ENCODE data around the gene HSF2. TPM values are rescaled to one million over a fixed set of nuclear protein-coding genes. Genes with fewer than 3 reads are reported as not detected.

HSF2 gene
- total RNA-seq, 1 experiment from 2014 or later = 12.3 TPM

DNA sequence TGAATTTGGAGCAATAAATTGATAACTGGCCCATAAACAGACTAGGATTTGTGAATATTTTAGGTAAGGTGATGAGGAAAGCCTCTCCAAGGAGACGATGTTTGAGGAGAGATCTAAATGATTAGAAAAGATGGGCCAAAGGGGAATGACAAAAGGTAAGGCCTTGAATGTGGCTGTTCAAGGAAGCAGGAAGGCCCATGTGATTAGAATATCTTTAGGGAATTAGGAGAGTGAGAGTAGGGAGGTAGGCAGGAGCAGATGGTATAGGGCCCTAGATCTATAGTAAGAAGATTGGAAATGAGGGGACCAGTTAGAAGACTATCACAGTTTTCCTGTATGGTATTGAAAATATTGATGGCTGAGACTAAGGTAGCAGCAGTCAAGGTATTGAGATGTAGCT is 6.7 kb downstream of the HSF2 start:
- Histone ChIP-seq H3K27me3 (replicated peaks; ENCODE audit: control insufficient read depth, insufficient read depth, low read length) (no peaks in the 10 kb centered on the region), H3K4me3 (ENCODE audit: low read depth, low read length) (no peak overlapping the region), H3K9me3 (no peaks in the 10 kb centered on the region), H3K36me3 (ENCODE audit: control insufficient read depth, insufficient read depth, low read length) (no peaks in the 10 kb centered on the region), H3K4me1 (0 out of 2 replicates have a peak, but pooled peaks cover under 1% of the 10 kb centered on the region)
- no TSS peak for BruUV-seq (replicated peaks)
- ChIA-PET POLR2A (no interaction called here), CTCF (no interaction called here)
- intact Hi-C loops (cut with micrococcal nuclease; ENCODE audit: unreplicated experiment) = no loop called here
- H3K27me3 Mint-ChIP-seq (ENCODE audit: insufficient read depth, unreplicated experiment) = no peaks in the 10 kb centered on the region
- H3K9me3 Mint-ChIP-seq (ENCODE audit: unreplicated experiment) = no peaks in the 10 kb centered on the region
- peaks cover 2% of the 10 kb centered on the region for H3K36me3 Mint-ChIP-seq (ENCODE audit: insufficient read depth, unreplicated experiment)
- TF ChIP-seq, protein P1, sequence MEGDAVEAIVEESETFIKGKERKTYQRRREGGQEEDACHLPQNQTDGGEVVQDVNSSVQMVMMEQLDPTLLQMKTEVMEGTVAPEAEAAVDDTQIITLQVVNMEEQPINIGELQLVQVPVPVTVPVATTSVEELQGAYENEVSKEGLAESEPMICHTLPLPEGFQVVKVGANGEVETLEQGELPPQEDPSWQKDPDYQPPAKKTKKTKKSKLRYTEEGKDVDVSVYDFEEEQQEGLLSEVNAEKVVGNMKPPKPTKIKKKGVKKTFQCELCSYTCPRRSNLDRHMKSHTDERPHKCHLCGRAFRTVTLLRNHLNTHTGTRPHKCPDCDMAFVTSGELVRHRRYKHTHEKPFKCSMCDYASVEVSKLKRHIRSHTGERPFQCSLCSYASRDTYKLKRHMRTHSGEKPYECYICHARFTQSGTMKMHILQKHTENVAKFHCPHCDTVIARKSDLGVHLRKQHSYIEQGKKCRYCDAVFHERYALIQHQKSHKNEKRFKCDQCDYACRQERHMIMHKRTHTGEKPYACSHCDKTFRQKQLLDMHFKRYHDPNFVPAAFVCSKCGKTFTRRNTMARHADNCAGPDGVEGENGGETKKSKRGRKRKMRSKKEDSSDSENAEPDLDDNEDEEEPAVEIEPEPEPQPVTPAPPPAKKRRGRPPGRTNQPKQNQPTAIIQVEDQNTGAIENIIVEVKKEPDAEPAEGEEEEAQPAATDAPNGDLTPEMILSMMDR (IDR thresholded peaks at IDR 0.05; ENCODE audit: insufficient read depth in 1 of 2, low read depth in 1 of 2, low read length in 1 of 2, severe bottlenecking in 1 of 2, unreplicated experiment in 1 of 2) = no peak
- no peak overlapping the region for H3K4me3 Mint-ChIP-seq (ENCODE audit: unreplicated experiment)
- H3K27ac Mint-ChIP-seq (ENCODE audit: unreplicated experiment) = peak overlapping the region; percentile 34
- no peak for DNase-seq
- H3K4me1 Mint-ChIP-seq (ENCODE audit: low read depth, unreplicated experiment) = peaks cover under 1% of the 10 kb centered on the region

DNA sequence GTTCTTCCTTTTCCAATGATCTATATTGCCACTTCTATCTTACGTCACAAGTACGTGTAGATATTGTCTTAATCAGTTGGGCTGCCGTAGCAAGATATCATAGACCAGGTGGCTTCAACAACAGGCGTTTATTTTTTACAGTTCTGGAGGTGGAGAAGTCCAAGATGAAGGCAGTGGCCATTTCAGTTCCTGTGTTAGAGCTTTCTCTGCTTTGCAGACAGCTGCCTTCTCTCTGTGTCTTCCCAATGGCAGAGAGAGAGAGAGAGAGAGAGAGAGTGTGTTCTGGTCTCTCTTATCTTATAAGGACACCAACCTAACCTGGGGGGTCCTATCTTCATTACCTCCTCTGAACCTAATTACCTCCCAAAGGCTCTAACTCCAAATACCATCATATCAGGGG is 8.3 kb downstream of the HSF2 start:
- no peaks in the 10 kb centered on the region for H3K27me3 Mint-ChIP-seq (ENCODE audit: insufficient read depth, unreplicated experiment)
- no peaks in the 10 kb centered on the region for H3K27me3 ChIP-seq (replicated peaks; ENCODE audit: control insufficient read depth, insufficient read depth, low read length)
- peaks cover 11% of the 10 kb centered on the region for H3K36me3 Mint-ChIP-seq (ENCODE audit: insufficient read depth, unreplicated experiment)
- H3K4me1 Mint-ChIP-seq (ENCODE audit: low read depth, unreplicated experiment) = no peaks in the 10 kb centered on the region
- H3K9me3 Mint-ChIP-seq (ENCODE audit: unreplicated experiment) = no peaks in the 10 kb centered on the region
- TF ChIP-seq, protein P1 (IDR thresholded peaks at IDR 0.05; ENCODE audit: insufficient read depth in 1 of 2, low read depth in 1 of 2, low read length in 1 of 2, severe bottlenecking in 1 of 2, unreplicated experiment in 1 of 2) = no peak
- H3K36me3 ChIP-seq (ENCODE audit: control insufficient read depth, insufficient read depth, low read length) = no peaks in the 10 kb centered on the region
- H3K9me3 ChIP-seq = no peaks in the 10 kb centered on the region
- H3K27ac Mint-ChIP-seq (ENCODE audit: unreplicated experiment) = no peak overlapping the region
- H3K4me1 ChIP-seq = no peaks in the 10 kb centered on the region
- ChIA-PET CTCF (no interaction called here), POLR2A (interaction anchor here (0.7 kb wide), 1 partner anchor 14 kb away, joined by 5 read pairs; no protein-coding TSS in a partner anchor)
- no peak overlapping the region for H3K4me3 ChIP-seq (ENCODE audit: low read depth, low read length)
- BruUV-seq (replicated peaks) = no TSS peak
- intact Hi-C loops (cut with micrococcal nuclease; ENCODE audit: unreplicated experiment) = no loop called here
- no peak for DNase-seq
- no peak overlapping the region for H3K4me3 Mint-ChIP-seq (ENCODE audit: unreplicated experiment)

DNA sequence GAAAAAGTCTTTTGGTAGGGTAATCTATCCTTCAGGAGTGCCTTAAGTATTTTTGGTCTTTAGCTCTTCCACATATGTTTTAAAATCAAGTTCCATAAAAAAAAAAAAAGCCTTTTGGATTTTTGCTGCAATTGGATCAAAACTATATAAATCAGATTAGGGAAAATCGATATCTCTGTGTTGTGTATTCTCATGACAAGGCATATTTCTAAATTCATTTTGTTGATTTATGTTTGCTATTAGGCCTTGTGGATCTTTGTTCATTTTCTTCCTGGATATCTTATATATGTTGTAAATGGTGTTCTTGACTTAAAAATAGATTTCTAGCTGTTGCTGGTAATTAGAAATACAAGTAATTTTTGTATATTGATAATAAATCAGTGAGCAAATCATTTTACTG is 8.8 kb downstream of the HSF2 start:
- Mint-ChIP-seq H3K36me3 (ENCODE audit: insufficient read depth, unreplicated experiment) (peaks cover 12% of the 10 kb centered on the region), H3K4me3 (ENCODE audit: unreplicated experiment) (no peak overlapping the region), H3K4me1 (ENCODE audit: low read depth, unreplicated experiment) (no peaks in the 10 kb centered on the region), H3K27me3 (ENCODE audit: insufficient read depth, unreplicated experiment) (no peaks in the 10 kb centered on the region), H3K27ac (ENCODE audit: unreplicated experiment) (no peak overlapping the region), H3K9me3 (ENCODE audit: unreplicated experiment) (no peaks in the 10 kb centered on the region)
- Histone ChIP-seq H3K36me3 (ENCODE audit: control insufficient read depth, insufficient read depth, low read length) (peaks cover 1% of the 10 kb centered on the region), H3K4me1 (no peaks in the 10 kb centered on the region), H3K27me3 (replicated peaks; ENCODE audit: control insufficient read depth, insufficient read depth, low read length) (no peaks in the 10 kb centered on the region), H3K4me3 (ENCODE audit: low read depth, low read length) (no peak overlapping the region), H3K9me3 (no peaks in the 10 kb centered on the region)
- no TSS peak for BruUV-seq (replicated peaks)
- TF ChIP-seq, protein P1 (IDR thresholded peaks at IDR 0.05; ENCODE audit: insufficient read depth in 1 of 2, low read depth in 1 of 2, low read length in 1 of 2, severe bottlenecking in 1 of 2, unreplicated experiment in 1 of 2) = no peak
- DNase-seq = no peak
- CTCF ChIA-PET = no interaction called here
- intact Hi-C loops (cut with micrococcal nuclease; ENCODE audit: unreplicated experiment) = no loop called here
- POLR2A ChIA-PET = interaction anchor here (0.7 kb wide), 1 partner anchor 15 kb away, joined by 5 read pairs; no protein-coding TSS in a partner anchor

Measured in Caco-2 (cell line).